HepG2 (cell line): ENCODE results near the gene CARTPT. TPM values are rescaled to one million over a fixed set of nuclear protein-coding genes. Genes with fewer than 3 reads are reported as not detected.

Experiments
- ATAC-seq: fragments of 200-7000 bp; cut with Tn5 transposase; 3 replicates; pipeline ENCODE4 v1.9.1; 2020; ENCODE audit warnings: mild to moderate bottlenecking, moderate library complexity
- BruUV-seq: library from RNA; stranded (reverse); fragments of 400-500 nt; replicated peaks from 2 replicates; lab custom pipeline; 2021; lab: Mats Ljungman, UMichigan
- CTCF ChIA-PET: fragments of 300-600 bp; formaldehyde crosslinking; extraction: SDS; loops from one replicate; lab custom pipeline; 2021; ENCODE audit warnings: low total read pairs, inconsistent platforms, low intra/inter-chr PET ratio; lab: Yijun Ruan, JAX
- POLR2A ChIA-PET: fragments of 350-600 bp; sonication (Branson Sonifier 250); formaldehyde crosslinking; loops from one replicate; lab custom pipeline; 2020; ENCODE audit warnings: antibody characterized with exemption, inconsistent platforms; lab: Yijun Ruan, JAX
- DNase-seq: peaks from one replicate; pipeline ENCODE4 v3.0.0-alpha.2; 2015; ENCODE audit warnings: low spot score
- FAIRE-seq: peaks from 3 replicates; lab custom pipeline; 2011; peaks lifted over from hg19 to GRCh38; lab: Jason Lieb, UNC
- H2AFZ ChIP-seq: one replicate; pipeline ENCODE4 v1.6.1; 2011; ENCODE audit warnings: low read length, inconsistent platforms
- H3K27ac ChIP-seq: fragments of 300-600 bp; 3 replicates; pipeline ENCODE4 v1.8.0; 2011; ENCODE audit warnings: mixed run types, mild to moderate bottlenecking, mixed read lengths, low read length, inconsistent platforms; ENCODE audit not compliant: insufficient read depth; ENCODE audit errors: extremely low read length
- H3K27me3 ChIP-seq, 2 experiments: fragments of 200-600 bp in 1 of 2; 2 replicates in 1 of 2; 3 replicates in 1 of 2; pipeline versions ENCODE4 v1.6.0 to v1.8.0; 2011; ENCODE audit warnings: low read length in 2 of 2, mild to moderate bottlenecking in 2 of 2, moderate library complexity in 2 of 2, inconsistent platforms in 1 of 2; ENCODE audit not compliant: insufficient read depth in 2 of 2, control insufficient read depth in 1 of 2
- H3K36me3 ChIP-seq, 2 experiments: fragments of 200-600 bp in 1 of 2; replicated peaks in 1 of 2; 2 replicates in 1 of 2; 3 replicates in 1 of 2; pipeline versions ENCODE4 v1.5.1 to v1.8.0; 2011; ENCODE audit warnings: low read length in 2 of 2, inconsistent platforms in 1 of 2; ENCODE audit not compliant: insufficient read depth in 2 of 2, control insufficient read depth in 1 of 2
- H3K4me1 ChIP-seq: 2 replicates; pipeline ENCODE4 v1.5.1; 2012; ENCODE audit warnings: low read length, inconsistent platforms; ENCODE audit not compliant: insufficient read depth
- H3K4me2 ChIP-seq: 2 replicates; pipeline ENCODE4 v1.6.0; 2011; ENCODE audit warnings: low read depth, low read length, inconsistent platforms
- H3K4me3 ChIP-seq, 3 experiments: fragments of 200-600 bp in 1 of 3; sonication (generic), shearing (Covaris generic) in 1 of 3; replicated peaks in 1 of 3; 2 replicates each; pipeline ENCODE4 v1.5.1; 2011 to 2016; ENCODE audit warnings: low read length in 3 of 3, inconsistent platforms in 2 of 3, low read depth in 2 of 3, mild to moderate bottlenecking in 2 of 3, control low read depth in 1 of 3, mixed read lengths in 1 of 3; ENCODE audit not compliant: insufficient read depth in 1 of 3
- H3K79me2 ChIP-seq: one replicate; pipeline ENCODE4 v1.6.1; 2011; ENCODE audit warnings: low read length, inconsistent platforms; ENCODE audit not compliant: insufficient read depth
- H3K9ac ChIP-seq: 2 replicates; pipeline ENCODE4 v1.6.0; 2011; ENCODE audit warnings: mild to moderate bottlenecking, low read depth, low read length, inconsistent platforms; ENCODE audit not compliant: insufficient read depth
- H3K9me3 ChIP-seq: 2 replicates; pipeline ENCODE4 v1.5.1; 2012; ENCODE audit warnings: mild to moderate bottlenecking, low read length
- H4K20me1 ChIP-seq: 2 replicates; pipeline ENCODE4 v1.6.0; 2011; ENCODE audit warnings: inconsistent platforms, mild to moderate bottlenecking, low read length, moderate library complexity; ENCODE audit not compliant: insufficient read depth
- CEBPZ ChIP-seq: IDR thresholded peaks from 2 replicates; pipeline ENCODE4 v1.6.1; 2012; ENCODE audit warnings: low read length, improper control_type of control experiment
- E2F1 ChIP-seq: sonication (generic); formaldehyde crosslinking; IDR thresholded peaks from 2 replicates; pipeline ENCODE4 v1.5.0; 2020; ENCODE audit warnings: missing genetic modification reagents
- FUBP1 ChIP-seq: sonication (generic); formaldehyde crosslinking; IDR thresholded peaks from 2 replicates; pipeline ENCODE4 v1.5.1; 2020; ENCODE audit warnings: missing genetic modification reagents, mild to moderate bottlenecking, borderline replicate concordance
- GATA4 ChIP-seq: sonication (generic); IDR thresholded peaks from 2 replicates; pipeline ENCODE4 v1.6.1; 2016; ENCODE audit warnings: antibody characterized with exemption, low read depth, borderline replicate concordance
- GTF3A ChIP-seq: sonication (generic); formaldehyde crosslinking; conservative IDR thresholded peaks from 2 replicates; pipeline ENCODE4 v1.4.0; 2020; ENCODE audit warnings: mild to moderate bottlenecking, missing genetic modification reagents
- ISL2 ChIP-seq: sonication (generic); formaldehyde crosslinking; IDR thresholded peaks from 2 replicates; pipeline ENCODE4 v1.5.0; 2020; ENCODE audit warnings: missing genetic modification reagents
- KDM2A ChIP-seq: sonication (generic); formaldehyde crosslinking; IDR thresholded peaks from 2 replicates; pipeline ENCODE4 v1.4.0; 2020; ENCODE audit warnings: low read depth, missing genetic modification reagents, borderline replicate concordance
- MXI1 ChIP-seq: IDR thresholded peaks from 3 replicates; pipeline ENCODE4 v1.6.1; 2012; ENCODE audit warnings: low read depth, low read length, inconsistent platforms, borderline replicate concordance
- PATZ1 ChIP-seq: sonication (generic); formaldehyde crosslinking; IDR thresholded peaks from 2 replicates; pipeline ENCODE4 v1.4.0; 2020; ENCODE audit warnings: missing genetic modification reagents
- POGZ ChIP-seq: sonication (generic); formaldehyde crosslinking; IDR thresholded peaks from 2 replicates; pipeline ENCODE4 v1.4.0; 2020; ENCODE audit warnings: mild to moderate bottlenecking, missing genetic modification reagents
- POLR2G ChIP-seq: fragments of 200-400 bp; formaldehyde crosslinking; IDR thresholded peaks from 2 replicates; pipeline ENCODE4 v1.6.1; 2018; ENCODE audit warnings: mild to moderate bottlenecking, low read depth, low read length, moderate library complexity
- RORA ChIP-seq: sonication (generic); formaldehyde crosslinking; IDR thresholded peaks from 2 replicates; pipeline ENCODE4 v1.5.0; 2020; ENCODE audit warnings: mild to moderate bottlenecking, missing genetic modification reagents, moderate library complexity
- ZFP36 ChIP-seq: fragments of 150-350 bp; IDR thresholded peaks from 2 replicates; pipeline ENCODE4 v1.6.1; 2018; ENCODE audit warnings: borderline replicate concordance, low read length, low read depth; ENCODE audit not compliant: partially characterized antibody
- ZNF17 ChIP-seq: sonication (generic); formaldehyde crosslinking; IDR thresholded peaks from 2 replicates; pipeline ENCODE4 v1.5.0; 2020; ENCODE audit warnings: mild to moderate bottlenecking, missing genetic modification reagents
- ZNF556 ChIP-seq: sonication (generic); formaldehyde crosslinking; IDR thresholded peaks from 2 replicates; pipeline ENCODE4 v1.4.0; 2020; ENCODE audit warnings: mild to moderate bottlenecking, missing genetic modification reagents, borderline replicate concordance
- ZNF747 ChIP-seq: sonication (generic); formaldehyde crosslinking; IDR thresholded peaks from 2 replicates; pipeline ENCODE4 v1.8.1; 2023; ENCODE audit warnings: missing genetic modification reagents, mild to moderate bottlenecking, borderline replicate concordance
- WGBS: methylation state at CpG from one replicate; pipeline ENCODE4 v1.1.6; 2017; ENCODE audit warnings: low lambda C conversion rate; 5-methylcytosine and 5-hydroxymethylcytosine counted together
- in situ Hi-C: cut with HindIII; loops from 2 replicates; pipeline ENCODE4 v1.10.0; 2017; ENCODE audit warnings: low pct_unique_long_range_greater_than_20kb; ENCODE audit not compliant: extremely low pct_ligation_motif_present
- intact Hi-C: fragments of 100-400 bp; cut with micrococcal nuclease; formaldehyde crosslinking; loops from one replicate; pipeline ENCODE4 v1.10.0; 2022; ENCODE audit not compliant: unreplicated experiment
- polyA plus RNA-seq, 8 experiments: library from polyadenylated mRNA; depleted of rRNA in 3 of 8; stranded (reverse) in 7 of 8; unstranded in 1 of 8; fragments of >200 nt; fragmentation: Illumina TruSeq in 4 of 8; extraction: Trizol in 4 of 8; gene quantifications; 2 replicates each; pipeline versions ENCODE4 v1.2.1 to v1.2.3, GENCODE V29; 2011 to 2016; ENCODE audit warnings: low read depth in 4 of 8, missing spikeins in 1 of 8, mixed read lengths in 1 of 8; ENCODE audit not compliant: insufficient read depth in 1 of 8
- total RNA-seq, 5 experiments: library from RNA; depleted of rRNA; stranded (reverse); fragments of >200 nt; fragmentation: Illumina TruSeq; extraction: Trizol; gene quantifications; 2 replicates each; pipeline ENCODE4 v1.2.3, GENCODE V29; 2016; ENCODE audit warnings: low read depth in 1 of 5

CARTPT gene
- total and polyA plus RNA-seq, 2 of the 13 experiments (the other 11 are each of a cell fraction or from before 2014, with no cell fraction given) = not detected

- H3K27me3 ChIP-seq = no peaks in the 10 kb centered on the region; a peak in 1 of 5 replicates
- H3K4me1 ChIP-seq = peaks cover 8% of the 10 kb centered on the region; the same call in 1 of the 2 replicates
- in situ Hi-C loops (no loop called here), intact Hi-C loops (no loop called here)
- no peak overlapping the region for H2AFZ ChIP-seq
- no peaks in the 10 kb centered on the region for H3K79me2 ChIP-seq
- ChIA-PET CTCF (no interaction called here), POLR2A (no interaction called here)
- H3K9ac ChIP-seq = no peak overlapping the region
- H3K4me3 ChIP-seq = no peak overlapping the region
- ATAC-seq (no peak), FAIRE-seq (no peak), DNase-seq (no peak)
- no peaks in the 10 kb centered on the region for H3K36me3 ChIP-seq
- no peaks in the 10 kb centered on the region for H3K9me3 ChIP-seq
- no TSS peak for BruUV-seq
- H4K20me1 ChIP-seq = no peaks in the 10 kb centered on the region
- H3K27ac ChIP-seq = no peak overlapping the region
- WGBS = 45% methylated on average over 4 of the region's 4 CpGs
- H3K4me2 ChIP-seq = no peak overlapping the region
- TF ChIP-seq ISL2 (CRISPR knock-in tag) (no peak), POLR2G (no peak), ZNF17 (CRISPR knock-in tag) (no peak), MXI1 (no peak), POGZ (CRISPR knock-in tag) (no peak), ZFP36 (no peak), FUBP1 (CRISPR knock-in tag) (no peak), GTF3A (CRISPR knock-in tag) (no peak), ZNF747 (CRISPR knock-in tag) (no peak), GATA4 (no peak), CEBPZ (no peak), ZNF556 (no peak), E2F1 (CRISPR knock-in tag) (no peak), PATZ1 (CRISPR knock-in tag) (no peak), KDM2A (CRISPR knock-in tag) (no peak), RORA (CRISPR knock-in tag) (no peak)
These were observed 19.7 kb downstream of the CARTPT start for GRCh38 chr5:71738662-71739361.
